Right lobe of liver (tissue), 4 donors: ENCODE data around the gene TNS3.

Experiments
- POLR2A ChIP-seq: fragments of 450-650 bp; IDR thresholded peaks from one replicate; pipeline ENCODE4 v1.6.1; 2017; ENCODE audit warnings: antibody characterized with exemption, mild to moderate bottlenecking
- TF ChIP-seq, protein P1 (sequence below), 4 donors: fragments of 200-600 bp in 3 of 4; fragments of 450-650 bp in 1 of 4; IDR thresholded peaks; one replicate each; pipeline versions ENCODE4 v1.5.1 to v1.8.0; 2016 to 2022; ENCODE audit warnings: antibody characterized with exemption in 4 of 4, mild to moderate bottlenecking in 2 of 4
- donor health status: DM: no; HTN: no; CAD: no.
- donor health status: DM: no; HTN: no; CAD: no.
- donor health status: DM: no; HTN: yes; CAD: no.

GRCh38 chr7:47391726-47392125, 190.2 kb downstream of the TNS3 start:
- TF ChIP-seq, protein P1, sequence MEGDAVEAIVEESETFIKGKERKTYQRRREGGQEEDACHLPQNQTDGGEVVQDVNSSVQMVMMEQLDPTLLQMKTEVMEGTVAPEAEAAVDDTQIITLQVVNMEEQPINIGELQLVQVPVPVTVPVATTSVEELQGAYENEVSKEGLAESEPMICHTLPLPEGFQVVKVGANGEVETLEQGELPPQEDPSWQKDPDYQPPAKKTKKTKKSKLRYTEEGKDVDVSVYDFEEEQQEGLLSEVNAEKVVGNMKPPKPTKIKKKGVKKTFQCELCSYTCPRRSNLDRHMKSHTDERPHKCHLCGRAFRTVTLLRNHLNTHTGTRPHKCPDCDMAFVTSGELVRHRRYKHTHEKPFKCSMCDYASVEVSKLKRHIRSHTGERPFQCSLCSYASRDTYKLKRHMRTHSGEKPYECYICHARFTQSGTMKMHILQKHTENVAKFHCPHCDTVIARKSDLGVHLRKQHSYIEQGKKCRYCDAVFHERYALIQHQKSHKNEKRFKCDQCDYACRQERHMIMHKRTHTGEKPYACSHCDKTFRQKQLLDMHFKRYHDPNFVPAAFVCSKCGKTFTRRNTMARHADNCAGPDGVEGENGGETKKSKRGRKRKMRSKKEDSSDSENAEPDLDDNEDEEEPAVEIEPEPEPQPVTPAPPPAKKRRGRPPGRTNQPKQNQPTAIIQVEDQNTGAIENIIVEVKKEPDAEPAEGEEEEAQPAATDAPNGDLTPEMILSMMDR (IDR thresholded peaks at IDR 0.05), result no peak
- TF ChIP-seq POLR2A, result no peak
